Astrocyte of the spinal cord (primary cell): Measurements from ENCODE around the gene MYO1A.

ENCODE experiments used
- DNase-seq: peaks from one replicate; pipeline ENCODE4 v3.0.0; 2011; ENCODE audit warnings: low read depth, low spot score
- H3K4me3 ChIP-seq: 2 replicates; pipeline ENCODE4 v1.5.1; 2011; ENCODE audit warnings: low read depth, mild to moderate bottlenecking, low read length, moderate library complexity
- CTCF ChIP-seq: IDR thresholded peaks from 2 replicates; pipeline ENCODE4 v1.5.1; 2012; ENCODE audit warnings: low read depth, mild to moderate bottlenecking, low read length, inconsistent platforms
- in situ Hi-C: cut with HindIII; loops from 2 replicates; pipeline ENCODE4 v1.10.0; 2017; ENCODE audit warnings: low sequenced_read_pairs

The MYO1A gene

GRCh38 chr12:57049890-57050289 is at the start of gene MYO1A:
Gene MYO1A, minus strand, starts transcription at chr12:57050129. Its CDS starts 1,806 bp downstream, at chr12:57048323.
- no peak for TF ChIP-seq CTCF
- no peak within 1 kb of the TSS for H3K4me3 ChIP-seq
- no peak for DNase-seq
- in situ Hi-C loops: no loop called here

- no peak for DNase-seq
- no peak overlapping the region for H3K4me3 ChIP-seq
Observed at GRCh38 chr12:57099047-57099714, 49.3 kb upstream of the MYO1A start.

GRCh38 chr12:57098546-57098945 is 48.6 kb upstream of the MYO1A start:
- no peak overlapping the region for H3K4me3 ChIP-seq
- TF ChIP-seq CTCF: no peak
- DNase-seq: no peak
- in situ Hi-C loops: no loop called here

More at GRCh38 chr12:57099047-57099714, 49.3 kb upstream of the MYO1A start:
- TF ChIP-seq CTCF: no peak
- in situ Hi-C loops: no loop called here

GRCh38 chr12:57097554-57097835 is 47.6 kb upstream of the MYO1A start:
- no peak for DNase-seq
- in situ Hi-C loops: no loop called here
- H3K4me3 ChIP-seq: no peak overlapping the region
- no peak for TF ChIP-seq CTCF

GRCh38 chr12:57096748-57097553 is 47.0 kb upstream of the MYO1A start:
- no peak for TF ChIP-seq CTCF
- H3K4me3 ChIP-seq: no peak overlapping the region
- in situ Hi-C loops: no loop called here

GRCh38 chr12:57096099-57096572 is 46.2 kb upstream of the MYO1A start:
- H3K4me3 ChIP-seq: no peak overlapping the region
- in situ Hi-C loops: no loop called here
- no peak for DNase-seq
- no peak for TF ChIP-seq CTCF

More at GRCh38 chr12:57096748-57097553, 47.0 kb upstream of the MYO1A start:
- no peak for DNase-seq
